GM15510 (cell line): Measurements from ENCODE around the gene PLXND1.

Experiments used
- POLR2A ChIP-seq: IDR thresholded peaks from 3 replicates; pipeline ENCODE4 v1.6.1; 2011; ENCODE audit warnings: borderline replicate concordance; ENCODE audit not compliant: insufficient read length; ENCODE audit errors: extremely low read depth

The PLXND1 gene

DNA sequence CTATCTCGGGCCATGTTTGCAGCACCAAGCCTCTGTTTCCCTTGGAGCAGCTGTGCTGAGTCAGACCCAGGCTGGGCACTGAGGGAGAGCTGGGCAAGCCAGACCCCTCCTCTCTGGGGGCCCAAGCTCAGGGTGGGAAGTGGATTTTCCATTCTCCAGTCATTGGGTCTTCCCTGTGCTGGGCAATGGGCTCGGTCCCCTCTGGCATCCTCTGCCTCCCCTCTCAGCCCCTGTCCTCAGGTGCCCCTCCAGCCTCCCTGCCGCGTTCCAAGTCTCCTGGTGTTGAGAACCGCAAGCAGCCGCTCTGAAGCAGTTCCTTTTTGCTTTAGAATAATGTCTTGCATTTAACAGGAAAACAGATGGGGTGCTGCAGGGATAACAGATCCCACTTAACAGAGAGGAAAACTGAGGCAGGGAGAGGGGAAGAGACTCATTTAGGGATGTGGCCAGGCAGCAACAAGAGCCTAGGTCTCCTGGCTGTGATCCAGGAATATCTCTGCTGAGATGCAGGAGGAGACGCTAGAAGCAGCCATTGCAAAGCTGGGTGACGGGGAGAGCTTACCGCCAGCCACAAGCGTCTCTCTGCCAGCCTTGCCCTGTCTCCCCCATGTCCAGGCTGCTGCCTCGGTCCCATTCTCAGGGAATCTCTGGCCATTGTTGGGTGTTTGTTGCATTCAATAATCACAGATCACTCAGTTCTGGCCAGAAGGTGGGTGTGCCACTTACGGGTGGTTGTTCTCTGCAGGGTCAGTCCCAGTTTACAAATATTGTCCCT, 76.9 kb downstream of the PLXND1 start:
- no peak for TF ChIP-seq POLR2A

DNA sequence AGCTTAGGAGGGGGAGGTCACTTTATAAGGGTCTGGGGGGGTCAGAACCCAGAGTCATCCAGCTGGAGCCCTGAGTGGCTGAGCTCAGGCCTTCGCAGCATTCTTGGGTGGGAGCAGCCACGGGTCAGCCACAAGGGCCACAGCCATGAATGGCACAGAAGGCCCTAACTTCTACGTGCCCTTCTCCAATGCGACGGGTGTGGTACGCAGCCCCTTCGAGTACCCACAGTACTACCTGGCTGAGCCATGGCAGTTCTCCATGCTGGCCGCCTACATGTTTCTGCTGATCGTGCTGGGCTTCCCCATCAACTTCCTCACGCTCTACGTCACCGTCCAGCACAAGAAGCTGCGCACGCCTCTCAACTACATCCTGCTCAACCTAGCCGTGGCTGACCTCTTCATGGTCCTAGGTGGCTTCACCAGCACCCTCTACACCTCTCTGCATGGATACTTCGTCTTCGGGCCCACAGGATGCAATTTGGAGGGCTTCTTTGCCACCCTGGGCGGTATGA, 77.8 kb downstream of the PLXND1 start, which contains the start of gene RHO:
RHO (plus strand) TSS at position 51 of the 512 bp plus-strand sequence; CDS start at position 146, 95 bp downstream.
- TF ChIP-seq POLR2A, result no peak

DNA sequence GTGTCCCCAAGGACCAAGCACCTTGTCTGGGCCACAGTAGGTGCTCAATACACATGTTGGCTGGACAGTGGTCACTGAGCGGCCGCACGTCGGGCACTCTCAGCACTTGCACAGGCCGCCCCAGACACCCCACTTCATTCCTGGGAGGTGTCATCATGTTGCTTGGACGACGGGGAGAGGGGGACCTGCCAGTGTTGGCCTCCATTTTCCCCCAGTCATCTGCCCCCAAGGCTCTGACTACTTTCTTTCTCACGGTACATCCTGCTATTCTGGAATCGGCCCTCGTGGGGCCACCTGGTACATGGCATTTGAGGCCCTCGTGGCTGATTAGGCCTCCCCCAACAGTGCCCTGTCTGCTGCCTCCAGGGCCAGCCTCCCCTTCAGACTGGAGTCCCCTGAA, 79.2 kb downstream of the PLXND1 start:
- TF ChIP-seq POLR2A, result no peak

DNA sequence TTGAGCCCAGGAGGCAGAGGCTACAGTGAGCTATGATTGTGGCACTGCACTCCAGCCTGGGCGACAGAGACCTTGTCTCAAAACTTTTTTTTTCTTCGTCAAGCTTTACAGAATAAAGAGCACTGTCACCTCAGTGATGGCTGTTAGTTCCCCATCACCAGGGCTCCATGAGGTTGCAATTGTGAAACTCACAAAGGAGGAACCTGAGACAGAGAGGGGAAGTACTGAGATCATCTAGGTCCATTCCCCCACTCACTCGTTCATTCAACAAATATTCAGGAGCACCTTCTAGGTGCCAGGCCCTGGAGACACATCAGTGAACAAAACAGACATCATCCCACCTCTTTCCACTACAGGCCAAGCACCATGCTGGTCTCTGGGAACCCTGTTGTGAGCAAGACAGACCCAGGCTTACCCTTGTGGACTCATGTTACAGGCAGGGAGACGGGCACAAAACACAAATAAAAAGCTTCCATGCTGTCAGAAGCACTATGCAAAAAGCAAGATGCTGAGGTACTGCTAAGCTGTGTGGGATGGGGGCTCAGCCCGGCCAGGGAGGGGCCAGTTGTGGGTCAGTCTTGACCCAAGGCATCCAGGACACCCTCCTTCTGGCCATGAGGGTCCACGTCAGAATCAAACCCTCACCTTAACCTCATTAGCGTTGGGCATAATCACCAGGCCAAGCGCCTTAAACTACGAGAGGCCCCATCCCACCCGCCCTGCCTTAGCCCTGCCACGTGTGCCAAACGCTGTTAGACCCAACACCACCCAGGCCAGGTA, 80.2 kb downstream of the PLXND1 start:
- TF ChIP-seq POLR2A, result no peak

GRCh38 chr3:129525341-129525968, 81.0 kb downstream of the PLXND1 start:
- no peak for TF ChIP-seq POLR2A

DNA sequence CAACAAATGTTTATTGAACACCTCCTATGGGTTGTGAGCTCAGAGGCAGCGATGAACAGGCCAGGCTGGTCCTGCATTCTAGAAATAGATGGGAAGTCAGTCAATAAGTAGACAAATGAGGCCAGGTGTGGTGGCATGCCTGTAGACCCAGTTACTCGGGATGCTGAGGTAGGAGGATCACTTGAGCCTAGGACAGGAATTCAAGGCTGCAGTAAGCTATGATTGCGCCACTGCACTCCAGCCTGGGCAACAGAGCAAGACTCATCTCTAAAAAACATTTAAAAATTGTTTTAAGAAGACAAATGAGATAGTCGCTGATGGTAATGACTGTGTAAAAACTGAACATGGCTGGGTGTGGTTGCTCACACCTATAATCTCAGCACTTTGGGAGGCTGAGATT, 82.4 kb downstream of the PLXND1 start:
- no peak for TF ChIP-seq POLR2A

GRCh38 chr3:129522953-129523352, 83.5 kb downstream of the PLXND1 start:
- no peak for TF ChIP-seq POLR2A

DNA sequence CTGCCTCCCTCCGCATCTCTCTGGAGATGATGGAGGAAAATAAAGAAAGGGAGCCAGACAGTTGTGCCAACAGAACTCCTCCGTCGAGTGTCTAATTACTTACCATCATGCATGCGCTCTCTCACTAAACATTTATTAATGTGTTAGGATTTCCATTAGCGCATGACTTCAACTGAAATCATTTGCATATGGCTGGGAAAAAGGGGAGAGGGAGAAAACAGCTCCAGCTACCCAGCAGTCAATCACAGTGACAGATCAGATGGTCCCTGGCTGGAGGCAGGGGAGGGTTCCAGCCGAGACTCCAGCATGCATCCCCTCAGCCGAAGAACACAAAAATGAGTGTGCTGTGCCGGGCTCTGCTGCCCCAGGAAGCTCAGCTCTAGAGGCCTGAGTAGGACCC, 84.9 kb downstream of the PLXND1 start:
- TF ChIP-seq POLR2A, result no peak

GRCh38 chr3:129520960-129521359, 85.5 kb downstream of the PLXND1 start:
- TF ChIP-seq POLR2A, result no peak

DNA sequence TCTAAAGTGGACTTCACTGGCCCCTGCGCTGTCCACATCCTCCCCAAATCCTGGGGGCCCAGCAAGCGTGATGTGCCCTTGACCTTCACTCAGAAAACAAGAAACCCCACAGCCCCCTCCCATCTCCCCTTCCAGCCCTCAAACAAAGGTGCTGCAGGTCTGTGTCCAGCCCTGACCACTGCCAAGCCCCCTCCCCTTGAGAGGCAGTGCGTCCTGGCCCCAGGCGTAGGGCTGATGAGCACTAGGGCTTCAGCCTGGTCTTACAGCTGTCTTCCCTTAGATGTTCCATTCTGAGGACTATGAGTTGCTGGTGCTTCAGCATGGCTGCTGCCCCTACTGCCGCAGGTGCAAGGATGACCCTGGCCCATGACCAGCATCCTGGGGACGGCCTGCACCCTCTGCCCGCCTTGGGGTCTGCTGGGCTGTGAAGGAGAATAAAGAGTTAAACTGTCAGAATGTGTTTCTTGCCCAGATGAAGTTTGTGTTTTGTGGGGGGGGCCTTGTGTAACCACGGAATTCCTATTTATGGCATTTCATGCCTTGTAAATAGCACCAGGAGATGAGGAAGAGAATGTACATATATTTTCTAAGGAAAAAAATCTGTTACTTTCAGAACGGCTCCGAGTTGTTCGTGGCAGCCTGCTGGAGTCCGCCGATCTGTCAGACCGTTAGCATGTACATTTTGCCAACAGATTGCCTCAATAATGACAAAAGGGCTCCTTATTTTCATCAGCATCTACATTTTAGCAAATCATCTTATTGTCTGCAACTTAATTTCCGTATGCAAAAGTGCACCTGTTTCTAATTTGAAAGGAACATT, 86.4 kb downstream of the PLXND1 start:
- TF ChIP-seq POLR2A, result no peak

DNA sequence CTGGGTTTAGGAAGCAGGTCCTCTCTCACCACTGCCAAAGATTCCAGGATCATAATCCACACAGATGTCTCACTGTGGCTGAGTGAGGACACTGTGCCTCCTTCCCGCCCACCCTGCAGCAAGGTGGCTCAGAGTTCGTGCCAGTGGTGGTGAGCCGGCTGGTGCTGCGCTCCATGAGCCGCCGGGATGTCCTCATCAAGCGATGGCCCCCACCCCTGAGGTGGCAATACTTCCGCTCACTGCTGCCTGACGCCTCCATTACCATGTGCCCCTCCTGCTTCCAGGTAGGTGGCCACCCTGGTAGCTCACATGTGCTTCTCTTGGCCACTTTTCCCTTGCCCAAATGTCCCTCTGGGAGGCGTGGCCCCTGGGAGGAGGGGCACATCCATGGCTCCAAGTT, 87.0 kb downstream of the PLXND1 start:
- TF ChIP-seq POLR2A, result no peak

GRCh38 chr3:129518581-129518980, 87.9 kb downstream of the PLXND1 start:
- no peak for TF ChIP-seq POLR2A

DNA sequence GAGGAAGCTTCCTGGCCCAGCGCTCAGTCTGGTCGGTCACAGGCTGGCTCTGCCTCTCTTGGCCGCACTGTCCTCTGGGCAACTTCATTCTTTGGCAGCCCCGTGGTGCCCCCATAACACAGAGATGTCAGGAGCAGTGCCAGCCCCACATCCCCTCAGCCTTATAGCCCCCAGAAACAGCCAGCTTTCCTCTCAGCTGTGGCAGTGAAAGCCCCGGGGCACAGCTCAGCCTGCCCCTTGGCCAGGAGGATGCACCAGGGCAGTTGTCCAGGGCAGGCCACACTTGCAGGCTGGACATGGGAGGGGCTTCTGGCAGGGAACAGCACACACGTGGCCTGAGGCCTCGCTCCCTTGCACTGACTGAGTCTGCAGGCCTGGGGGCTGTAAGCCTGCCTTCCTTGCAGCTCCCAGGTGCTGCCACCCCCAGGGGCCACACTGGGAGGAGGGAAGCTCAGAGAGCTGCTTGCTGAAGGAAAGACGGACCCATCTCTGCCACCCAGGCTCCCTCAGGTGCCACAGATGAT, 88.4 kb downstream of the PLXND1 start:
- no peak for TF ChIP-seq POLR2A

- no peak for TF ChIP-seq POLR2A
Measured at GRCh38 chr3:129517516-129517915, 89.0 kb downstream of the PLXND1 start.

GRCh38 chr3:129514563-129514962, 91.9 kb downstream of the PLXND1 start:
- no peak for TF ChIP-seq POLR2A

DNA sequence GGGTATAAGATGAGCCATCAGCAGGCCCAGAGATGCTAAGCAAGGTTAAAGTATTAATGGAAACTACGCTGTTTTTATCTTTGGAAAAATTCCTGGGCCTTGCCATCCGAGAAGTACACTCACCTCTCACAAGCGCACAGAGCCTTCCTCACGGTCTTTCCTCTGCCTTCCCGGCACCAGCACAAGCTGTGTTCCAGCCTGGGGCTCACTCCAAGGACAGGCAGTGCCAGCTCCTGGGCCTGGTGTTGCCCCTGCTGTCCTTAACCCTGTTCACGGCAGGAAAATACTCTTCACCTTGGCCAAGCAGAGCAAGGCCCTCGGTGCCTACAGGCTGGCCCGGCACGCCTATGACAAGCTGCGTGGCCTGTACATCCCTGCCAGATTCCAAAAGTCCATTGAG, 92.4 kb downstream of the PLXND1 start:
- no peak for TF ChIP-seq POLR2A
